IMR-90 (cell line): ENCODE data around the gene PHF21B. TPM values are rescaled to one million over a fixed set of nuclear protein-coding genes. Genes with fewer than 3 reads are reported as not detected.

Experiments used
- ATAC-seq: fragments of 200-7000 bp; cut with Tn5 transposase; 2 replicates; pipeline ENCODE4 v1.9.1; 2020; ENCODE audit warnings: low read depth, mild to moderate bottlenecking, moderate library complexity
- BruUV-seq: library from RNA; stranded (reverse); fragments of 400-500 nt; replicated peaks from 2 replicates; lab custom pipeline; 2021; lab: Mats Ljungman, UMichigan
- CTCF ChIA-PET: fragments of 300-600 bp; formaldehyde crosslinking; extraction: SDS; loops from one replicate; lab custom pipeline; 2021; ENCODE audit warnings: antibody characterized with exemption; lab: Yijun Ruan, JAX
- POLR2A ChIA-PET: fragments of 300-600 bp; sonication (Branson Sonifier 250); formaldehyde crosslinking; loops from one replicate; lab custom pipeline; 2022; ENCODE audit warnings: antibody characterized with exemption; ENCODE audit not compliant: unreplicated experiment; lab: Charles Lee
- DNase-seq: peaks from one replicate; pipeline ENCODE4 v3.0.0; 2013
- H2AFZ ChIP-seq: replicated peaks from 2 replicates; pipeline ENCODE3; 2013; ENCODE audit warnings: low read length, mild to moderate bottlenecking; ENCODE audit not compliant: poor library complexity
- H2AK5ac ChIP-seq: 2 replicates; pipeline ENCODE4 v1.6.1; 2013; ENCODE audit warnings: low read depth, low read length, inconsistent platforms
- H2AK9ac ChIP-seq: replicated peaks from 2 replicates; pipeline ENCODE3; 2013; ENCODE audit warnings: mild to moderate bottlenecking, low read depth, low read length, moderate library complexity; ENCODE audit not compliant: poor library complexity
- H2BK120ac ChIP-seq: 2 replicates; pipeline ENCODE4 v1.6.1; 2013; ENCODE audit warnings: low read depth, low read length, inconsistent platforms
- H2BK15ac ChIP-seq: 3 replicates; pipeline ENCODE4 v1.6.1; 2013; ENCODE audit warnings: low read depth, low read length, inconsistent platforms
- H2BK20ac ChIP-seq: 2 replicates; pipeline ENCODE4 v1.6.1; 2013; ENCODE audit warnings: low read depth, mild to moderate bottlenecking, inconsistent platforms, low read length, moderate library complexity
- H2BK5ac ChIP-seq: 2 replicates; pipeline ENCODE4 v1.6.1; 2013; ENCODE audit warnings: mild to moderate bottlenecking, low read depth, low read length, inconsistent platforms; ENCODE audit not compliant: poor library complexity, severe bottlenecking
- H3K14ac ChIP-seq: replicated peaks from 2 replicates; pipeline ENCODE4 v1.6.1; 2013; ENCODE audit warnings: low read depth, low read length, inconsistent platforms
- H3K18ac ChIP-seq: 2 replicates; pipeline ENCODE4 v1.6.1; 2013; ENCODE audit warnings: low read depth, low read length, control low read depth
- H3K23ac ChIP-seq: 2 replicates; pipeline ENCODE4 v1.6.1; 2013; ENCODE audit warnings: low read depth, low read length, inconsistent platforms
- H3K27ac ChIP-seq: 2 replicates; pipeline ENCODE4 v1.5.1; 2013; ENCODE audit warnings: mild to moderate bottlenecking, control low read depth, low read length; ENCODE audit not compliant: insufficient read depth
- H3K27me3 ChIP-seq: 2 replicates; pipeline ENCODE4 v1.6.1; 2013; ENCODE audit warnings: low read length; ENCODE audit not compliant: control insufficient read depth, insufficient read depth
- H3K36me3 ChIP-seq: 2 replicates; pipeline ENCODE4 v1.6.1; 2013; ENCODE audit warnings: low read length, mixed read lengths; ENCODE audit not compliant: control insufficient read depth, insufficient read depth
- H3K4ac ChIP-seq: 2 replicates; pipeline ENCODE4 v1.6.1; 2013; ENCODE audit warnings: low read depth, low read length, inconsistent platforms
- H3K4me1 ChIP-seq: 2 replicates; pipeline ENCODE4 v1.6.1; 2013; ENCODE audit warnings: low read length, mixed read lengths; ENCODE audit not compliant: control insufficient read depth, insufficient read depth
- H3K4me2 ChIP-seq: 2 replicates; pipeline ENCODE4 v1.6.1; 2013; ENCODE audit warnings: low read depth, mild to moderate bottlenecking, control low read depth, low read length, moderate library complexity
- H3K4me3 ChIP-seq: 2 replicates; pipeline ENCODE4 v1.5.1; 2013; ENCODE audit warnings: low read depth, mild to moderate bottlenecking, control low read depth, low read length, moderate library complexity; ENCODE audit not compliant: insufficient read depth
- H3K56ac ChIP-seq: 2 replicates; pipeline ENCODE4 v1.6.1; 2013; ENCODE audit warnings: low read length, inconsistent platforms; ENCODE audit not compliant: insufficient read depth; ENCODE audit errors: extremely low read depth
- H3K79me1 ChIP-seq, 2 experiments: 2 replicates each; pipeline ENCODE4 v1.6.1; 2013; ENCODE audit warnings: low read length in 2 of 2, inconsistent platforms in 1 of 2, low read depth in 1 of 2
- H3K9ac ChIP-seq: 2 replicates; pipeline ENCODE4 v1.6.1; 2013; ENCODE audit warnings: low read depth, low read length, control low read depth
- H3K9me1 ChIP-seq: 2 replicates; pipeline ENCODE4 v1.6.1; 2013; ENCODE audit warnings: low read length, inconsistent platforms; ENCODE audit not compliant: insufficient read depth
- H3K9me3 ChIP-seq: 2 replicates; pipeline ENCODE4 v1.6.1; 2013; ENCODE audit warnings: low read length; ENCODE audit not compliant: control insufficient read depth, insufficient read depth
- H4K20me1 ChIP-seq: 2 replicates; pipeline ENCODE4 v1.6.1; 2013; ENCODE audit warnings: low read length, inconsistent platforms; ENCODE audit not compliant: insufficient read depth
- H4K5ac ChIP-seq: 2 replicates; pipeline ENCODE4 v1.6.1; 2013; ENCODE audit warnings: mild to moderate bottlenecking, low read depth, low read length, control low read depth
- H4K8ac ChIP-seq, 2 experiments: 2 replicates each; pipeline ENCODE4 v1.6.1; 2013; ENCODE audit warnings: low read depth in 2 of 2, low read length in 2 of 2, control low read depth in 1 of 2, inconsistent platforms in 1 of 2
- H4K91ac ChIP-seq: 2 replicates; pipeline ENCODE4 v1.6.1; 2013; ENCODE audit warnings: low read depth, low read length, inconsistent platforms; ENCODE audit not compliant: insufficient read depth
- BHLHE40 ChIP-seq: fragments of 150-350 bp; IDR thresholded peaks from 2 replicates; pipeline ENCODE4 v1.6.1; 2016; ENCODE audit warnings: mild to moderate bottlenecking, low read depth, low read length
- CEBPB ChIP-seq: IDR thresholded peaks from 2 replicates; pipeline ENCODE4 v1.6.1; 2012; ENCODE audit warnings: low read depth, low read length, improper control_type of control experiment
- CHD1 ChIP-seq: IDR thresholded peaks from 2 replicates; pipeline ENCODE4 v1.6.1; 2012; ENCODE audit warnings: low read depth, low read length, improper control_type of control experiment
- ELK1 ChIP-seq: fragments of 150-350 bp; IDR thresholded peaks from 2 replicates; pipeline ENCODE4 v1.6.1; 2016; ENCODE audit warnings: low read depth, mild to moderate bottlenecking, low read length, moderate library complexity, borderline replicate concordance
- FOS ChIP-seq: fragments of 150-350 bp; IDR thresholded peaks from 2 replicates; pipeline ENCODE4 v1.6.1; 2016; ENCODE audit warnings: low read depth, low read length
- MAFK ChIP-seq: IDR thresholded peaks from 2 replicates; pipeline ENCODE4 v1.6.1; 2012; ENCODE audit warnings: low read depth, low read length, improper control_type of control experiment
- MAZ ChIP-seq: IDR thresholded peaks from 2 replicates; pipeline ENCODE4 v1.6.1; 2012; ENCODE audit warnings: low read depth, mild to moderate bottlenecking, low read length, improper control_type of control experiment, moderate library complexity, borderline replicate concordance
- MXI1 ChIP-seq: IDR thresholded peaks from 2 replicates; pipeline ENCODE4 v1.6.1; 2012; ENCODE audit warnings: low read depth, mild to moderate bottlenecking, low read length, moderate library complexity, borderline replicate concordance
- NFE2L2 ChIP-seq: fragments of 150-350 bp; IDR thresholded peaks from 2 replicates; pipeline ENCODE4 v1.6.1; 2016; ENCODE audit warnings: low read depth, mild to moderate bottlenecking, low read length
- POLR2A ChIP-seq: IDR thresholded peaks from 2 replicates; pipeline ENCODE4 v1.6.1; 2012; ENCODE audit warnings: mild to moderate bottlenecking, low read depth, low read length
- RAD21 ChIP-seq: IDR thresholded peaks from 2 replicates; pipeline ENCODE4 v1.6.1; 2012; ENCODE audit warnings: low read length, improper control_type of control experiment
- RCOR1 ChIP-seq: IDR thresholded peaks from 2 replicates; pipeline ENCODE4 v1.6.1; 2012; ENCODE audit warnings: mild to moderate bottlenecking, low read length, improper control_type of control experiment; ENCODE audit not compliant: insufficient replicate concordance
- RFX5 ChIP-seq: IDR thresholded peaks from 2 replicates; pipeline ENCODE4 v1.8.0; 2012; ENCODE audit warnings: low read depth, mild to moderate bottlenecking, low read length, moderate library complexity
- SMC3 ChIP-seq: fragments of 150-350 bp; IDR thresholded peaks from 2 replicates; pipeline ENCODE4 v1.6.1; 2016; ENCODE audit warnings: low read depth, mild to moderate bottlenecking, antibody characterized with exemption, low read length, moderate library complexity
- WGBS, 2 experiments: methylation state at CpG; one replicate each; pipeline versions ENCODE4 v1.1.5 to v1.1.7; 2013; ENCODE audit warnings: missing lambda C conversion rate in 2 of 2; ENCODE audit not compliant: insufficient read length in 1 of 2; ENCODE audit errors: extremely low coverage in 2 of 2; 5-methylcytosine and 5-hydroxymethylcytosine counted together
- dilution Hi-C: fragments of 300-500 bp; cut with HindIII; formaldehyde crosslinking; loops from one replicate; pipeline ENCODE4 v1.14.3; 2018; ENCODE audit warnings: low sequenced_read_pairs; ENCODE audit not compliant: unreplicated experiment
- in situ Hi-C: fragments of 300-500 bp; cut with MboI; formaldehyde crosslinking; loops from 3 replicates; pipeline ENCODE4 v1.14.3; 2019; ENCODE audit warnings: low sequenced_read_pairs, inconsistent platforms, mixed read lengths
- intact Hi-C: fragments of 100-400 bp; cut with micrococcal nuclease; formaldehyde crosslinking; loops from 2 replicates; pipeline ENCODE4 v1.10.0; 2022
- polyA plus RNA-seq, 3 experiments: library from polyadenylated mRNA; depleted of rRNA; stranded (reverse); fragments of >200 nt; gene quantifications; 2 replicates each; pipeline ENCODE4 v1.2.3, GENCODE V29; 2012; ENCODE audit warnings: low replicate concordance in 1 of 3
- total RNA-seq: library from RNA; depleted of rRNA; stranded (reverse); fragments of >200 nt; gene quantifications from 2 replicates; pipeline ENCODE4 v1.2.3, GENCODE V29; 2012
- TF ChIP-seq, protein P1 (sequence below): conservative IDR thresholded peaks from 2 replicates; pipeline ENCODE4 v1.5.1; 2012; ENCODE audit warnings: mild to moderate bottlenecking, low read depth, low read length, improper control_type of control experiment
- TF ChIP-seq, protein P2 (sequence below): fragments of 150-350 bp; IDR thresholded peaks from 2 replicates; pipeline ENCODE4 v1.6.1; 2017; ENCODE audit warnings: mild to moderate bottlenecking, antibody characterized with exemption, low read length, low read depth

The PHF21B gene
- total and polyA plus RNA-seq, 2 of the 4 experiments (the other 2 are of a cell fraction) = 0.02 TPM; not detected in 1

- in situ Hi-C loops (no loop called here), intact Hi-C loops (no loop called here)
- no peak overlapping the region for H3K4ac ChIP-seq
These were observed 138.0 kb downstream of the PHF21B start for GRCh38 chr22:44871782-44872181.

More at GRCh38 chr22:44871782-44872181, 138.0 kb downstream of the PHF21B start:
- no peaks in the 10 kb centered on the region for H3K36me3 ChIP-seq
- TF ChIP-seq CEBPB (no peak), MXI1 (no peak), MAZ (no peak), ELK1 (no peak), MAFK (no peak), SMC3 (no peak), NFE2L2 (no peak), POLR2A (no peak), RAD21 (no peak), BHLHE40 (no peak), FOS (no peak), RCOR1 (no peak), RFX5 (no peak), CHD1 (no peak)
- TF ChIP-seq, protein P1, sequence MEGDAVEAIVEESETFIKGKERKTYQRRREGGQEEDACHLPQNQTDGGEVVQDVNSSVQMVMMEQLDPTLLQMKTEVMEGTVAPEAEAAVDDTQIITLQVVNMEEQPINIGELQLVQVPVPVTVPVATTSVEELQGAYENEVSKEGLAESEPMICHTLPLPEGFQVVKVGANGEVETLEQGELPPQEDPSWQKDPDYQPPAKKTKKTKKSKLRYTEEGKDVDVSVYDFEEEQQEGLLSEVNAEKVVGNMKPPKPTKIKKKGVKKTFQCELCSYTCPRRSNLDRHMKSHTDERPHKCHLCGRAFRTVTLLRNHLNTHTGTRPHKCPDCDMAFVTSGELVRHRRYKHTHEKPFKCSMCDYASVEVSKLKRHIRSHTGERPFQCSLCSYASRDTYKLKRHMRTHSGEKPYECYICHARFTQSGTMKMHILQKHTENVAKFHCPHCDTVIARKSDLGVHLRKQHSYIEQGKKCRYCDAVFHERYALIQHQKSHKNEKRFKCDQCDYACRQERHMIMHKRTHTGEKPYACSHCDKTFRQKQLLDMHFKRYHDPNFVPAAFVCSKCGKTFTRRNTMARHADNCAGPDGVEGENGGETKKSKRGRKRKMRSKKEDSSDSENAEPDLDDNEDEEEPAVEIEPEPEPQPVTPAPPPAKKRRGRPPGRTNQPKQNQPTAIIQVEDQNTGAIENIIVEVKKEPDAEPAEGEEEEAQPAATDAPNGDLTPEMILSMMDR = no peak
- TF ChIP-seq, protein P2, sequence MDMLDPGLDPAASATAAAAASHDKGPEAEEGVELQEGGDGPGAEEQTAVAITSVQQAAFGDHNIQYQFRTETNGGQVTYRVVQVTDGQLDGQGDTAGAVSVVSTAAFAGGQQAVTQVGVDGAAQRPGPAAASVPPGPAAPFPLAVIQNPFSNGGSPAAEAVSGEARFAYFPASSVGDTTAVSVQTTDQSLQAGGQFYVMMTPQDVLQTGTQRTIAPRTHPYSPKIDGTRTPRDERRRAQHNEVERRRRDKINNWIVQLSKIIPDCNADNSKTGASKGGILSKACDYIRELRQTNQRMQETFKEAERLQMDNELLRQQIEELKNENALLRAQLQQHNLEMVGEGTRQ = no peak
- H3K18ac ChIP-seq = no peak overlapping the region
- H3K27me3 ChIP-seq = no peaks in the 10 kb centered on the region
- no peak overlapping the region for H3K27ac ChIP-seq
- H2AK5ac ChIP-seq = no peak overlapping the region
- no peak overlapping the region for H2BK5ac ChIP-seq
- H3K9ac ChIP-seq = no peak overlapping the region
- no peak overlapping the region for H4K8ac ChIP-seq
- H2BK15ac ChIP-seq = no peak overlapping the region
- H2AK9ac ChIP-seq = peak overlapping the region; percentile 16
- WGBS, 2 experiments = 100% methylated on average over 1 of the region's 3 CpGs; no CpG with 5 or more reads in 1 of the 2 experiments
- POLR2A ChIA-PET = no interaction called here
- H2BK120ac ChIP-seq = no peak overlapping the region
- H3K4me2 ChIP-seq = no peak overlapping the region
- H4K20me1 ChIP-seq = no peaks in the 10 kb centered on the region
- H3K79me1 ChIP-seq = no peaks in the 10 kb centered on the region
- H2AFZ ChIP-seq = no peak overlapping the region
- H3K4me3 ChIP-seq = no peak overlapping the region
- H3K9me1 ChIP-seq = no peaks in the 10 kb centered on the region
- no peak overlapping the region for H3K14ac ChIP-seq
- DNase-seq (no peak), ATAC-seq (no peak)
- H3K23ac ChIP-seq = no peak overlapping the region
- no peak overlapping the region for H2BK20ac ChIP-seq
- no peak overlapping the region for H4K91ac ChIP-seq
- peaks cover 5% of the 10 kb centered on the region for H3K9me3 ChIP-seq
- H3K4me1 ChIP-seq = no peaks in the 10 kb centered on the region
- no peak overlapping the region for H3K56ac ChIP-seq
- dilution Hi-C loops = no loop called here
- no peak overlapping the region for H4K5ac ChIP-seq
- BruUV-seq = no TSS peak
- CTCF ChIA-PET = no interaction called here
